Common myeloid progenitor, CD34-positive (primary cell): ENCODE results near the gene TGFB3. TPM values are rescaled to one million over a fixed set of nuclear protein-coding genes. Genes with fewer than 3 reads are reported as not detected.

Experiments
- CTCF ChIA-PET: fragments of 350-600 bp; sonication (Branson Sonifier 250); formaldehyde crosslinking; loops from one replicate; lab custom pipeline; 2021; ENCODE audit warnings: antibody characterized with exemption; lab: Charles Lee
- POLR2A ChIA-PET: fragments of 350-600 bp; sonication (Branson Sonifier 250); formaldehyde crosslinking; loops from one replicate; lab custom pipeline; 2021; ENCODE audit warnings: antibody characterized with exemption; lab: Charles Lee
- DNase-seq, 3 donors: peaks; one replicate each; pipeline versions ENCODE4 v3.0.0 to v3.0.0-alpha.2; 2013
- H3K27ac ChIP-seq, 2 experiments: 1 replicate in 1 of 2; 2 replicates in 1 of 2; pipeline ENCODE4 v1.7.0; 2013; ENCODE audit warnings: inconsistent platforms in 2 of 2, low read length in 2 of 2, mild to moderate bottlenecking in 2 of 2, low read depth in 1 of 2, moderate library complexity in 1 of 2; ENCODE audit not compliant: severe bottlenecking in 2 of 2, insufficient read depth in 1 of 2, poor library complexity in 1 of 2
- H3K27me3 ChIP-seq, 5 experiments: replicated peaks in 2 of 5; 1 replicate in 3 of 5; 2 replicates in 2 of 5; pipeline versions ENCODE4 v1.6.1 to v1.7.0; 2013; ENCODE audit warnings: low read length in 4 of 5, mild to moderate bottlenecking in 2 of 5, moderate library complexity in 2 of 5, inconsistent platforms in 1 of 5; ENCODE audit not compliant: insufficient read depth in 5 of 5, control insufficient read depth in 4 of 5
- H3K36me3 ChIP-seq, 4 experiments: 1 replicate in 2 of 4; 2 replicates in 2 of 4; pipeline versions ENCODE4 v1.6.1 to v1.7.0; 2013; ENCODE audit warnings: low read length in 3 of 4, control low read depth in 1 of 4, mild to moderate bottlenecking in 1 of 4; ENCODE audit not compliant: control insufficient read depth in 4 of 4, insufficient read depth in 4 of 4
- H3K4me1 ChIP-seq, 4 experiments: 1 replicate in 3 of 4; 2 replicates in 1 of 4; pipeline versions ENCODE4 v1.6.1 to v1.7.1; 2013; ENCODE audit warnings: low read length in 3 of 4, mild to moderate bottlenecking in 3 of 4, control low read depth in 1 of 4, inconsistent platforms in 1 of 4, moderate library complexity in 1 of 4; ENCODE audit not compliant: control insufficient read depth in 4 of 4, insufficient read depth in 4 of 4; ENCODE audit errors: control extremely low read depth in 1 of 4
- H3K4me3 ChIP-seq, 7 experiments: 1 replicate in 4 of 7; 2 replicates in 3 of 7; pipeline versions ENCODE4 v1.5.1 to v1.7.0; 2013; ENCODE audit warnings: mild to moderate bottlenecking in 7 of 7, low read length in 6 of 7, moderate library complexity in 6 of 7, inconsistent platforms in 2 of 7, low read depth in 2 of 7, control low read depth in 1 of 7; ENCODE audit not compliant: insufficient read depth in 4 of 7, control insufficient read depth in 1 of 7; ENCODE audit errors: extremely low read depth in 1 of 7
- H3K9me3 ChIP-seq, 5 experiments: 1 replicate in 4 of 5; 2 replicates in 1 of 5; pipeline versions ENCODE4 v1.6.1 to v1.7.1; 2013; ENCODE audit warnings: low read length in 4 of 5, mild to moderate bottlenecking in 2 of 5, inconsistent platforms in 1 of 5, low read depth in 1 of 5, moderate library complexity in 1 of 5; ENCODE audit not compliant: control insufficient read depth in 4 of 5, insufficient read depth in 2 of 5; ENCODE audit errors: control extremely low read depth in 1 of 5
- WGBS: methylation state at CpG from one replicate; pipeline ENCODE4 v1.1.5; 2013; ENCODE audit not compliant: insufficient coverage; 5-methylcytosine and 5-hydroxymethylcytosine counted together
- polyA plus RNA-seq: library from polyadenylated mRNA; unstranded; fragments of 120-200 nt; gene quantifications from one replicate; pipeline ENCODE4 v1.2.1, GENCODE V29; 2013

TGFB3 gene
- polyA plus RNA-seq, result 6.6 TPM

DNA sequence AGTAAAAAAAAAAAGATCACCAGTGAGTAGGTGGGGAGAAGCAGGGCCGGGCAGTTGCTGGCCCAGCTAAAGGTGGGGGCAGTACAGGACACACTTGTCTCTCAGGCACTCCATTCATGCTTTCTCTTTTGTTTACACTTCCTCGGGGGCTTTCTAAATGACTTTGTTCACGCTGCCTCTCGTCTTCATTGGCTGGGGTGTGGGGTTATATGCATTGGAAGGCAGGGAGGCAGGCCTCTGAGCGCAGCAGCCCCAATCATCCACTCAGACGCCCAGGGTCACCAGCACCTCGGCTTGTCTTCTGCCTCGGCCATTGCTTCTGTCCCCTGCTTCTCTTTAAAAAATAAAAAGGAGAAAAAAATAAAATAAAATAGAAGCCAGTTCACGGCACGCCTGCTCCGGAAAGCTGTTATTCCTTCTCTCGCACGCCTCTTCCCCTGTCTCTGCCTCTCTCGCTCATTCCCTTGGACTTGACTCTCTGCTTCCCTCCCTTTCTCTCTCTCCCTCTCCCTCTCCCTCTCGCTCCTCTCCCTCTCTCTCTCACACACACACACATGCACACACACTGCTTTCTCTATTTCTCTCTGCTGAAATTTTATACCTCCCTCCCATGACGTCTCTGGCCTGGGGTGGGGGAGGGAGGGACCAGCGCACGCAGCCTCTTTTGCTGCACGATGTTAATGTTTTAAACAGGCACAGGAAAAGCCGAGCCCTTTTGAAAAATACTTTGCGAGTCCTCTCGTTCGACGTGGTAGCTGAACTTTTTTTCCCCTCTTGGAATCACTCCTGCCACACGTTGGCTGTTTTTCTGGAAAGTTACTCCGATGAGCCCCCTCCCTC, at the start of gene TGFB3:
TGFB3 (minus strand) TSS at position 570 of the 840 bp plus-strand sequence. CDS start 1,102 bp downstream, outside the sequence.
- H3K4me3 ChIP-seq, result peak within 1 kb of the TSS; percentile 63 to 89 (median 78)
- peak; percentile 63 to 83 (median 83) for DNase-seq
- peak within 1 kb of the TSS in 1 of 2 experiments; percentile 62 for H3K27ac ChIP-seq
- H3K4me1 ChIP-seq, result peaks cover 6 to 49% (median 40%) of the 10 kb centered on the region in 4 experiments
- WGBS, result 1% methylated on average over 18 of the region's 26 CpGs
- no peaks in the 10 kb centered on the region for H3K36me3 ChIP-seq
- no peaks in the 10 kb centered on the region for H3K9me3 ChIP-seq
- ChIA-PET CTCF (interaction anchor here (0.8 to 13.7 kb wide), 9 partner anchors 8 to 278 kb away, joined by 3 to 147 read pairs (median 4); no protein-coding TSS in a partner anchor), POLR2A (no interaction called here)
- H3K27me3 ChIP-seq, result peaks cover 0 to 2% (median 0%) of the 10 kb centered on the region in 5 experiments

DNA sequence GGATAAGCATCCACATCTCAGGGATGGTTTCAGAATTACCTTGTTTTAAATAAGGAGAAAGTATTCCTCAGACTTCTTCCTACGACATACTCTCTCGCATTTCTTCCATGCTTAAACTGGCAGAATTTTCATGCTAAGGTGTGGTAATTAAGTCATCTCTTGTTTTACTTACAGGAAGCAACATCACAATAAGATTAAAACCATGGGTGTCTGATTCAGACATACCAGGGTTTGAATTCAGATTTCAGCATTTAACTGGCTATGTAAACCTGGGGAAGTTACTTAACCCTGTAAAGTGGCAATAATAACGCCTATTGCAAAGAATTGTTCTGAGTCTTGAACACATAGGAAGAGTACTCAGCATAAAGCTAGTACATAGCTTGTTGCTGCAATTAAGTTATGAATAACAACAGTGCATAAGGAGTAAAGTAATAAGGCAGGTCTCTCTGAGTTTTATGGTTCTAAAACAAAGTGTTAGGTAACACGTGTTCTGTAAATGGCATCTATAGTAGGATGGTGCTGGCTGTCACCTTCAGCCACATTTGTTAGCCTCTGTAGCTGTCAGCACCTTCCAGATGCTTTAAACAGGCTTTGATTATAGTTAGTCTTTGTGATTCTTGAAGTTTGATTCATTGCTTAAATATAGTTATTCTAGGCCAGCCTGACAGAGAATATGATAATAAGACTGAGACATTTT, 42.6 kb upstream of the TGFB3 start:
- H3K27ac ChIP-seq, result no peak overlapping the region
- peaks cover 0 to 10% (median 2%) of the 10 kb centered on the region in 5 experiments for H3K9me3 ChIP-seq
- H3K36me3 ChIP-seq, result peaks cover 0 to 30% (median 10%) of the 10 kb centered on the region in 4 experiments
- H3K27me3 ChIP-seq, result no peaks in the 10 kb centered on the region
- POLR2A ChIA-PET, result no interaction called here
- DNase-seq, result no peak
- H3K4me1 ChIP-seq, result no peaks in the 10 kb centered on the region
- H3K4me3 ChIP-seq, result no peak overlapping the region
- WGBS, result 100% methylated on average over 2 of the region's 4 CpGs
- CTCF ChIA-PET, result no interaction called here

DNA sequence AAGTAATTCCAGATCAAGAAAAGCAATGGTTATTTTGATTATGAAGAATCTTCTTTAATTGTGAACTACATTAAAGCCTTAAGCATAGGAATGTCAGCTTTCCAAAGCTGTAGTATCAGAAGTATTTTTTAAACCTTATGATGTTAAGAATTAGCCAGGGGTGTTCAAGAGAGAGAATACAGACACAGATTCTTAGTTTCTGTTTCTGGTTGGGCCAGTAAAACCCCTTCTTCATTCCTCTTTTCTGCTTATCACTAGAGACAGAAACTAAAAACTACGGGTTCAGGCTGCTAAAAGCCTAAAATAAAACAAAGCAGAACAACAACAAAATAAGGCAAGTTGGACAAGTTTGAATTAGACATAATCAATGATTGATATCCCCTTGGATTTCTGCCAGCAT, 42.0 kb upstream of the TGFB3 start:
- no peak overlapping the region for H3K27ac ChIP-seq
- no peaks in the 10 kb centered on the region for H3K27me3 ChIP-seq
- no peaks in the 10 kb centered on the region for H3K4me1 ChIP-seq
- ChIA-PET POLR2A (no interaction called here), CTCF (no interaction called here)
- peaks cover 0 to 33% (median 11%) of the 10 kb centered on the region in 4 experiments for H3K36me3 ChIP-seq
- no peak for DNase-seq
- no peak overlapping the region for H3K4me3 ChIP-seq
- H3K9me3 ChIP-seq, result peaks cover 0 to 12% (median 3%) of the 10 kb centered on the region in 5 experiments
- WGBS, result no CpG with 5 or more reads among the region's 1 CpG

DNA sequence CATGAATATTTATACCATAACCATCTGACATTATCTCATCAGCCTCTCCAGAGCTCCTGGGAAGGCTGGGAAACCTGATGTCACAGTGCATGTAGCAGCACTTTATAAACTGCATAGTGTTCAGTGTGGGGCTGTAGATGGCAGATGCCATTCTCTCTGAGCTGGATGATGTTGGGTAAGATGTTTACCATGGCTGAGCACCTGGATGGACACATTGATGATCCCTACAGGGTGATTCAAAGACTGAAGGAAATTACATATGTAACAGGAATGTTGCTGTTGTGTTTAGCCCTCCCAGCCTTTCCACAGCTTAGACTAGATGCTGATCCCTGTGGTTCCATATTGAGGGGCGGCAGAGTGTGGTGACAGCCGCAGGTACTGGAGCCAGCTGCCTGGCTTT, 41.2 kb upstream of the TGFB3 start:
- ChIA-PET POLR2A (no interaction called here), CTCF (no interaction called here)
- Histone ChIP-seq H3K36me3 (peaks cover 0 to 30% (median 11%) of the 10 kb centered on the region in 4 experiments), H3K27me3 (no peaks in the 10 kb centered on the region), H3K27ac (no peak overlapping the region), H3K4me3 (no peak overlapping the region), H3K4me1 (no peaks in the 10 kb centered on the region), H3K9me3 (peaks cover 0 to 12% (median 3%) of the 10 kb centered on the region in 5 experiments)
- WGBS, result 100% methylated on average over 2 of the region's 2 CpGs
- no peak for DNase-seq

DNA sequence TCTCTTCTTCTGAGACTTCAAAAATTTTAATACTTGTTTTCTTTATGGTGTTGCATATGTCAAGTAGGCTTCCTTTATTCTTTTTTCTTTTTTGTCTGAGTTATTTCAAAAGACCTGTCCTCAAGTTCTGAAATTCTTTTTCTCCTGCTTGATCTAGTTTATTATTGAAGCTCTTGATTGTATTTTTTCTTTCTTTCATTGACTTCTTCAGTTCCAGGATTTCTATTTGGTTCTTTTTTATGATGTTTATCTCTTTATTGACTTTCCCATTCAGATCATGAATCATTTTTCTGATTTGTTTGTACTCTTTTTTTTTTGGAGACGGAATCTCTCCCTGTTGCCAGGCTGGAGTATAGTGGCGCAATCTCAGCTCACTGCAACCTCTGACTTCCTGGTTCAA, 37.9 kb upstream of the TGFB3 start:
- H3K27ac ChIP-seq, result no peak overlapping the region
- ChIA-PET POLR2A (interaction anchor here (0.7 kb wide), 1 partner anchor 326 kb away, joined by 3 read pairs; no protein-coding TSS in a partner anchor), CTCF (no interaction called here)
- H3K36me3 ChIP-seq, result peaks cover 0 to 33% (median 12%) of the 10 kb centered on the region in 4 experiments
- no peaks in the 10 kb centered on the region for H3K4me1 ChIP-seq
- peaks cover 0 to 16% (median 3%) of the 10 kb centered on the region in 5 experiments for H3K9me3 ChIP-seq
- peak in 2 of 3 donors; percentile 4 to 5 for DNase-seq
- no peak overlapping the region for H3K4me3 ChIP-seq
- 83% methylated on average over 1 of the region's 2 CpGs for WGBS
- no peaks in the 10 kb centered on the region for H3K27me3 ChIP-seq

DNA sequence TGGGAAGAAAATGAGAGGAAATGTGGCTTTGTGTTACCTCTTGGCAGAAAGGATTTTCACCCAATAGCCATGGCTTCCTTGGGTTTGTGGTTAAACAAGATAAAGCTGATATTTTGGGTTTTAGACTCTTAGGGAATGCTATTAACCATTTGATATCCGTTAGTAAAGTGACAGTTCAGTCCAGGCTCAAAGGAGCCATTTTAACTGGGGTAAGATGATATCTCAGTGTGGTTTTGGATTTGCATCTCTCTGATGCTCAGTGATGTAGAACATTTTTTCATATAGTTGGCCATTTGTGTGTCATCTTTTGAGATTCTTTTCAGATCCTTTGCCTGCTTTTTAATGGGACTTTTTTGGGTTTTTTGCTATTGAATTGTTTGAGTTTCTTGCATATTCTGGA, 33.9 kb upstream of the TGFB3 start:
- ChIA-PET CTCF (interaction anchor here (0.7 to 1.0 kb wide), 2 partner anchors 15 to 36 kb away, joined by 3 read pairs; no protein-coding TSS in a partner anchor), POLR2A (no interaction called here)
- Histone ChIP-seq H3K4me3 (no peak overlapping the region), H3K36me3 (peaks cover 3 to 40% (median 16%) of the 10 kb centered on the region in 4 experiments), H3K9me3 (peaks cover 0 to 16% (median 3%) of the 10 kb centered on the region in 5 experiments), H3K4me1 (no peaks in the 10 kb centered on the region), H3K27me3 (no peaks in the 10 kb centered on the region), H3K27ac (no peak overlapping the region)
- no peak for DNase-seq
- WGBS, result 88% methylated on average over 1 of the region's 1 CpG
